Urothelium cell line (cell line): ENCODE measurements around the gene PHF5A.
A peak's percentile ranks its signal among the peaks of the same experiment; 100 is the strongest.

Source experiments
- DNase-seq: peaks from one replicate; pipeline ENCODE4 v3.0.0; 2011; ENCODE audit warnings: low spot score, mixed read lengths
- FAIRE-seq: peaks from 2 replicates; lab custom pipeline; 2011; peaks lifted over from hg19 to GRCh38; lab: Jason Lieb, UNC

PHF5A gene

GRCh38 chr22:41418717-41419116 lies 49.8 kb downstream of the PHF5A start:
- peak; percentile 83 for FAIRE-seq
- no peak for DNase-seq

- no peak for DNase-seq
- FAIRE-seq: no peak
These were observed 50.7 kb downstream of the PHF5A start for GRCh38 chr22:41417622-41418390.

- FAIRE-seq (no peak), DNase-seq (no peak)
These were observed 52.9 kb downstream of the PHF5A start for GRCh38 chr22:41415554-41415953.

GRCh38 chr22:41411021-41411851 lies 57.3 kb downstream of the PHF5A start:
- FAIRE-seq (no peak), DNase-seq (no peak)

GRCh38 chr22:41410311-41410751 lies 58.2 kb downstream of the PHF5A start:
- DNase-seq (no peak), FAIRE-seq (no peak)
